GM12864 (cell line): ENCODE data around the gene LSM6.

Experiments
- DNase-seq: peaks from one replicate; pipeline ENCODE4 v3.0.0-alpha.2; 2011; ENCODE audit warnings: low read depth
- H3K4me3 ChIP-seq: 2 replicates; pipeline ENCODE4 v1.5.1; 2011; ENCODE audit warnings: mild to moderate bottlenecking, low read depth, low read length, control low read depth
- CTCF ChIP-seq: IDR thresholded peaks from 2 replicates; pipeline ENCODE4 v1.5.1; 2011; ENCODE audit warnings: low read depth, mild to moderate bottlenecking, moderate library complexity, low read length, control low read depth, inconsistent platforms; ENCODE audit errors: missing control alignments

LSM6 gene

GRCh38 chr4:146237092-146237491, 61.6 kb downstream of the LSM6 start:
- no peak for TF ChIP-seq CTCF
- H3K4me3 ChIP-seq: no peak overlapping the region
- no peak for DNase-seq

GRCh38 chr4:146238107-146238506, 62.6 kb downstream of the LSM6 start:
- no peak overlapping the region for H3K4me3 ChIP-seq
- no peak for TF ChIP-seq CTCF
- DNase-seq: no peak
